GM18519 (cell line): ENCODE data around the gene PABPC1L.
"Not testable (repeated sequence)": the region's sequence is repeated elsewhere in the genome, so short reads cannot be mapped to it uniquely, and the experiment has no call there.

Experiments
- ATAC-seq: cut with Tn5 transposase; IDR thresholded peaks from one replicate; pipeline ENCODE4 v1.9.1; 2021; ENCODE audit warnings: mild to moderate bottlenecking, moderate library complexity; ENCODE audit not compliant: unreplicated experiment, low FRiP score

PABPC1L gene

DNA sequence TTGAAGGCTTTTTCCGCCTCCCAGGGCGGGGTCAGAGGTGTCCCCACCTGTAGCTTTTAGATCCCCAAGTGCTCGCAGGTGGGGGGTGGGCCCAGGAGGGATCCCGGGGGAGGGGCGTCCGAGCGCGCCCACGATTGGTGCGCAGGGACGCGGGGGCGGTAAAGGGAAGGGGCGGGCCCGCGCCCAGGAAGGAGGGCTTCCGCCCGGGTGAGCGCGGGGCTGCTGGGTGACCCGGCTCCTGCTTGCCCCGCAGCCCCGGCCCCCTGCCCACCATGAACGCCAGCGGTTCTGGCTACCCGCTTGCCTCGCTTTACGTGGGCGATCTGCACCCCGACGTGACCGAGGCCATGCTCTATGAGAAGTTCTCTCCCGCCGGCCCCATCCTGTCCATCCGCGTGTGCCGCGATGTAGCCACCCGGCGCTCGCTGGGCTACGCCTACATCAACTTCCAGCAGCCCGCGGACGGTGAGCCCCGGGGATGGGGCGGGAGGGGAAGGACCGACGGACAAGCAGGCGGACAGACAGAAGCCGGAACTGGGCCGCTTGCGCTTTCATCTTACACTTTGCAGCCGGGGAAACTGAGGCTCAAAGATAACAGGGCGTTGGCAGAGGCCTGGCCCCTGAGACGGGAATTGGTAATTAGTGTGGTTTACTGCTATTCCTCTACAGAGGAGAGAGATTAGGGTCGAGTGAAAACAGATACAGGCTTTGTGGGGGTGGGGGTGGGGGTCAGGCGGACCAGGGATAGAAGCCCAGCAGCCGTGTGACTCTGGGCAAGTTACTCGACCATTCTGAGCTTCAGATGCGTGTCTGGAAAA lies at the start of gene PABPC1L:
TSS of gene PABPC1L (plus strand) at position 189 of the 818 bp plus-strand sequence. CDS start at position 273, 84 bp downstream.
- no peak for ATAC-seq

DNA sequence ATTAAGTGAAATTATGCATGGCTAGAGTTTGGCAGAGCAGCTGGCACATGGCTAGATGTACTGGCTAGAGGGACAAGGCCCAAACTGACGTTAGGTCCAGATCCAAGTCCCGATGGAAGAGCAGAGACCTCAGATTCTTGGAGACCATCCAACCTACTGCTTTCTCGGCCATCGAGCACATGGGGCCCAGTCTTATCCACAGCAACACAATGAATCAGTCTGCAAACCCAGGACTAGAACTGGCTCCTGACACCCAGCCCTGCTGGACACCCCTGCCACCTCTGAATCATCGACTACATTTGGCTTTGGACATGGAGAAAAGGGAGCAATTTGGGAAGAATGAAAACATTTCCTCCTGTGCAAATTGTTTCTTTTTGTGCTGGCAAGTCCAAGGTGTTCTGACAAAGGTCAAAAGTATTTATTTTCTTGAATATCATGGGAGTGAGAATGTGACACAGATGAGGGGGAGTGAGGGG lies 48.3 kb upstream of the PABPC1L start:
- ATAC-seq = no peak

DNA sequence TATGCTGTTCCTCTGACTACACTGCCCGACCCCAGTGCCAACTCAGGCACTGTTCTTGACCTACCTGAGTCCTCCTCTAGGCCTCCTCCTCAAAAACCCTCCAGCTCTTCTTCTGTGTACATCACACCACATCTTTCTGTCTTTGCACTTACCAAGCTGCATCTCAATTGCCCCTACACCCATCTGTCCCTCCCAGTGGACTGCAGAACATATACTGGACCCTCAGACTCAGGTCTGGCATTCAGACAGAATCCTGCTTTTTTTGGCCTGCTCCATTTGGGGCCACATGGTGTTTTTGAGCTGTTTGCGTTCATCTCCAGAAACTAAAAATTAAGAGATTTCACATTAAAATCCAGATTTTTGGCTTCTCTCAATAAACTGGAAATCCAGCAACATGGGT lies 47.6 kb upstream of the PABPC1L start:
- no peak for ATAC-seq

DNA sequence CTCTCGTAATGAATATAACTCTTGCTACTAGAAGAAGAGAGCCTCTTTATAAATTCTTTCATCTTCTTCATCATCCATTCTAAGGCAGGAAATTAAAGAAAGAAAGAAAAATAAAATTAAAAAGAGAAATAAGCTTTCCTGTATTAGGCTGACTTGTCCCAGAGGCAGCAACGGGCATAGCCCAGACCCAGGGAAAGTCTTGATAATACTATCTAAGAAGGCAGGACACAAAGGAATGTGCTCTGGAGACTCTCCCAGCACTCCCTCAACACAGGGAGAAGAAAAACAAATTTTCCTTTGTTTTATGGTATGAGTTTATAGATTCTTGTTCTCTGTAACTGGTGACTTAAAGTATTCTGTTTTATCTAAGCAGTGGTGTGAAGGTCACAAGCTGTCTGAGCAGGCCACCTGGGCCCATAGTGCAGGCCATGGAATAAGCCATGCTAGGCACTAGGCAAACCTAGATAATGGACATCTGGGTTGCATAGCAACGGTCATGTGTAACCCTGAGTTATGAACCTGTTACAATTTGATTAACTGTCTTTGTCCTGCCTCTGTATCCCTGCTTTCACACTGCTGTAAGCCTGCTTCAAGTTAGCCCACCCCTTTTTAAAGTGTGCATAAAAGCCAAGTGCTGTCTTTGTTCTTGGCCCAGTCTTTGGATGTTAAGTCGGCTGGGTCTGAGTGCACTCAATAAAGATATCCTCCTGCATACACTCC lies 46.3 kb upstream of the PABPC1L start:
- not testable (repeated sequence) for ATAC-seq

DNA sequence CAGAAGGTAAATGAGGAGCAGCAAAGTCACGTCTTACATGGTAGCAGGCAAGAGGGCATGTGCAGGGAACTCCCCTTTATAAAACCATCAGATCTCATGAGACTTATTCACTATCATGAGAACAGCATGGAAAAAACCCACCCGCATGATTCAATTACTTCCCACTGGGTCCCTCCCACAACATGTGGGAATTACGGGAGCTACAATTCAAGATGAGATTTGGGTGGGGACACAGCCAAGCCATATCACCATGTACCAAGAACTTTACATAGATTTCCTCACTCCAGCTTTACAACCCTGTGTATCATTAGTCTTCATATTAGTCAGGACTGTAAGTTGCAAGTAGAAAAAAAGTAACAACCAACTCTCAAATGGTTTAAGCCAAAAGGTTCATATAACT lies 45.4 kb upstream of the PABPC1L start:
- not testable (repeated sequence) for ATAC-seq

DNA sequence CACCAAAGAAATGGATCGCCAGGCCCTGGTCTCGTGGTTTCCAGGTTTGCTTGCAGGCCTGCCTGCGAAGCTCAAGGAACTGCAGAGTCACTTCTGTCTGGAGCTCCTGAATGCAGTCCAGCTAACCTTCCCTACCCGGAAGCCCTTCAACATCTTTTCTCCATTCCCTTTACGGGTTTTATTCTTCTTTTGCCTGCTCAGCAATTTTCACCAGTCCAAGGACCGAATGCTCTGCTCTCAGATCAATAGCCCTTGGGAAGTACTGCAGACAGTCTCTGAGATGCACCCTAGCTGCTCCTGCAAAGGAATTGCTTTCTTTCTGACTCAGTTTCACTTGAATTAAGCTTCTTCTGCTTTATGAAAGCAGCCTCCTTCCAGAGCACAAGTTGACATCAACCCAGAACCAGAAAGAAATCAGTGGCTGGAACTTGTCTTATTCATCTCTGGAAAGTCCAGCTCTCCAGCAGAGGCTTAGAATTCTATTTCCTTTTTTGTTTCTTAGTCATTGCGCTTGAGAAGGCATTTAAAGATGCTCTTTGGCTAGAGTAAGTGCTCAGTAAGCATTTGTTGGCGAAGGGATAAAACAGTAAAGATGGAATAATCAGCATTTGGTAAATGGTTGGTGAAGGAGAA lies 43.0 kb upstream of the PABPC1L start:
- ATAC-seq = no peak

DNA sequence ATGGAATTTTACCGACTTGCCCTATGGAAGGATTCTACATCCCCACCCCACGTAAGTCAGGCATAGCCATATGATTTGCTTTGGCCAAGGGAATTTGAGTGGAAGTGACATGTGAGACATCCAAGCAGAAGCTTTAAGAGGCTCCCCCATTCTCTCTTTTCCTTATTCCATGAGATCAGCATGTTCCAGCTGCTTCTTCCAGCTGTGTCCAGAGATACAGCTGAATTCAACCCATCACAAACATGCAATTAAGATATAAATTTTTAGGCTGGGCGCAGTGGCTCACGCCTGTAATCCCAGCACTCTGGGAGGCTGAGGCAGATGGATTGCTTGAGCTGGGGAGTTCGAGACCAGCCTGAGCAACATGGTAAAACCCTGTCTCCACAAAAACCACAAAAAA lies 40.4 kb upstream of the PABPC1L start:
- ATAC-seq = no peak

DNA sequence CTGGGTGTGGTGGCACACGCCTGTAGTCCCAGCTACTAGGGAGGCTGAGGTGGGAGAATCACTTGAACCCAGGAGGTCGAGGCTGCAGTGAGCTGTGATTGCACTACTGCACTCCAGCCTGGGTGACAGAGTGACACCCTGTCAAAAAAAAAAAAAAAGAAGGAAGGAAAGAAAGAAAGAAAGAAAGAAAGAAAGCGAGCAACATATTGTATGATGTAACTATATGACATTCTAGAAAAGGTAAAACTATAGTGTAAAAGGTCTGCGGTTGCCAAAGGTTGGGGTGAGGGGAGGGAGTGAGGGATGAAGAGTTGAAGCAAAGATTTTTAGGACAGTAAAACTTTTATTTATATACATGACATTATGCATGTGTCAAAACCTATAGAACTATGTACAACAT lies 27.5 kb upstream of the PABPC1L start:
- not testable (repeated sequence) for ATAC-seq

DNA sequence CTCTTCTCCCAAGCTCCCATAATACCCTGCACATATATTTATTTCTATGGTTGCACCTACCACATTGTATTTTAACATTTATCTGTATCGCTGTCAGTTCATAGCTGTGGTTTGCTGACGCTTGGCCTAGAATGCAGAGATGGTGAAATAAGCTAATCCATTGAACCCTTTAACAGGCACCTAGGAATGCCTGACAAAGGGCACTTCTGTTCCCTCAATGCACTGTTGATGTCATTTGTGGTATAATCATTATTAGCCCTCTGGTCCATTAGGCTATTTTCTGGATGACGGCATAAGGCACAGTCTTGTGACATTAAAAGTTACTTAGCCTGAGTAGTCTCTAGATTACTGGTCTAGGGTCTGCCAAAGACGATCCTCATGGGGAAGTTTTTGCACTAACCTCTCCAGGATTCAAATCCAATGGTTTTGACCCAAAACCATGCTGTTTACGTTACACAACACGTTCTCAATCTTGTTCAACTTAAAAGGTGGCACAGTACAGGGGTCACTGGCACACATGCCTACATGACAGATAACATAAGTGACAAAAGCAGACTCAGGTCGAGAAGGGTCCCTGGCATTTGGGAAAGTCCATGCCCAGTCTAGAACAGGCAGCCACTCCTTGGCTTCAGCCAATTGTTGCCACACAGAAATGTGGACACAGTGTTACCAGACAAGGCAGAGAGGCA lies 26.5 kb upstream of the PABPC1L start:
- ATAC-seq = no peak

DNA sequence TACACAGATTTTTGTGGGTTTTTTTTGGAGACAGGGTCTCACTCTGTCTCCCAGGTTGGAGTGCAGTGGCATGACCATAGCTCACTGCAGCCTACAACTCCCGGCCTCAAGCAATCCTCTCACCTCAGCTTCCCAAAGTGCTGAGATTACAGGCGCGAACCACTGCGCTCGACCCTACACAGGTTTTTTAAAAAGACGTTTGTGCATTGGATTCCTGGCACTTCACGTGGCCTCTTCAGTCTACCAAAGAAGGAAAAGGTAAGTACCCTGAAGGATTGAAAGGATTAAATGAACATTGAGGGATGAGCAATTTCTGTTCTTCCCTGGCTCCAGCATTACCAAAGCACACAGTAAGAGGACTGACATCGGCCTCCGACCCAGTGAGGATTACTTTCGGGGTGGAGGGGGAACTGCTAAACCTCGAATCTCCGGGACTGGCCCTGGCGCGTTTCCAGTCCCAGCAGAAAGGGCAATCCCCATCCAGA lies 24.9 kb upstream of the PABPC1L start:
- peak; percentile 12 for ATAC-seq

DNA sequence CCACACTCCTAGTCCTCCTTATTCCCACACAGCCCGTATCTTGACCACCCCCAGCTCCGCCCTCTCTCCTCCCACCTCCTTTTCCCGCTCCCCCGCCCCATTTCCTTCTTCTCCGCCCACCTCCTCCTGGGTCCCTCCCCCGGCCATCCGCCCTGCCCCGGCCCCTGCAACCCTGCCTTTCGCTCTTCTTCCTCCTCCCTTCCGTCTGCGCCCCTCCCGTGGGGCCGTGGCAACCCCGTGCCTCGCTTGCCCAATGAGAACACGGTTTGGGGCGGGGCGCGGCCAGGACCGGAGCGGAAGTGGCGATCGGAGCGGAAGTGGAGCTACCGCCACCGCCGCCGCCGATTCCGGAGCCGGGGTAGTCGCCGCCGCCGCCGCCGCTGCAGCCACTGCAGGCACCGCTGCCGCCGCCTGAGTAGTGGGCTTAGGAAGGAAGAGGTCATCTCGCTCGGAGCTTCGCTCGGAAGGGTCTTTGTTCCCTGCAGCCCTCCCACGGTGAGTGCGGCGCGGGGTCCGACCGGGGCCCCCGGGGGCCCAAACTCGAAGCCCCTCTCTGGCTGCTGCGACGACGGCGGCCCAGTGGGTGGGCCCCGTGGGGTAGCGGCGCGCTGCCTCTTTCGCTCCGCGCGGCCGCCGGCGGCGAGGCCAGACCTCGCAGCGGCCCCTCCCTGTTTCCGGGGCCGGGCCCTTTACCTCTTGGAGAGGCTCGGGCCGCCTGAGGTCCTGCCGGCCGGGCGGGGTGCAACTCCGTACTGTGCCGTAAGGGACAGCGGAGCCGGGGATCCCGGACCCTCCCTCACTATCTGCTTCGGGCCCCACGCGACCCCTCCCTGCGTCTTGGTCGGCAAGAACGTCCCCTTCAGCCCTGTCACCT lies 24.2 kb upstream of the PABPC1L start, which contains the start of gene YWHAB:
TSS of gene YWHAB (plus strand) at position 314 of the 874 bp plus-strand sequence. CDS start 15,829 bp downstream, outside the sequence.
- peak; percentile 68 for ATAC-seq

DNA sequence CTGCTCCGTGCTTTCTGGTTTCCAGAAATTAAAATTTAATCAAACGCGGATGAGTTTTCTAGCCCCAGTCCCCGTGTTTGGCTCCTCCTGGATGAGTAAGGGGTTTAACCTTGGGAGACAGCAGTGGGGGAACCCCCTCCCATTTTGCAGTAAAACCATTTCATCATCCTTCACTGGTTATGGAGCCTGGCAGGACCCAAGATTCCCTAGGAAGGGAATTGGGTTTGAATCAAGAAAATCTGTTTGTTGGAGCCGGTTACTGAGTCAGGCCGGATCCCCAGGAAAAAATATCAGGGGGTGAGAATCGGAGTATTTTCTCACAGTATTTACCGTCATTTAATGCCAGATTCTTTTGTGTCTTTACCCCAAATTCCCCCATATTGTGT lies 23.6 kb upstream of the PABPC1L start:
- ATAC-seq = no peak

DNA sequence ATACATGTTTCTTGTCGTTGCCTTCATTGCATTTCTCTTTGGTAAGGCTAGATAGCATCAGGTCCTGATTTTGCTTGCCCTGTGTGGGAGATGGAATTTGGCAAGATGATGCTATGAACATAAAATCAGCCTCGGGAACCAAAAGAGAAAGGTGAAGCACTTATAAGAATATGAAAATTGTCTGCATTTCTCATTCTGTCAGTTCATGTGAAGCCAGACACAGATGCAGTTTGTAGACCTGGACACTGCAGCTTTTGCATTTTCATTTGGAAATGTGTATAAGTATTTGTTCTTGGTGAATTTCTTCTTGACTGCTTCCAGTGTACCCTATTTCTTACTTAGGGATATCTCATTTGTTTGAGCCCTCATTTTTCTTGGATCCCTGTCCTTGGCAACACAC lies 23.0 kb upstream of the PABPC1L start:
- ATAC-seq = no peak

DNA sequence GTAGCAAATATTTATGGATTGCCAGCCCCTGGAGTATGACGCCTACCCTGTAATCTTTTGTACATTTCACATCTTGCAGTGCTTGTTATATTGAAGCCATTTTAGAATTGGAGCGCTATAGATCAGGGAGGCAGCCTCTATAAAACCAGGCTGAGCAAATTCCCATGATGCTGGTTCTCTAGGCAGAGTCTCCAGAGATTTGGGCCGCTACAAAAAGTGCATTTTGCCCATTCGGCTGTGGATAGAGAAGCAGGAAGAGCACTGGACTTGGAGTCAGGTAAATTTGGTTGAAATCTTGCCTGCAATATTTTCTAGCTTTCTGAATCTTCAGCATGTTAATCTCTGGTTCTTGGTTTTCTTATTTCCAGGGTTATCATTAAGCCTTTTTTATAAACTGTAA lies 22.4 kb upstream of the PABPC1L start:
- no peak for ATAC-seq

DNA sequence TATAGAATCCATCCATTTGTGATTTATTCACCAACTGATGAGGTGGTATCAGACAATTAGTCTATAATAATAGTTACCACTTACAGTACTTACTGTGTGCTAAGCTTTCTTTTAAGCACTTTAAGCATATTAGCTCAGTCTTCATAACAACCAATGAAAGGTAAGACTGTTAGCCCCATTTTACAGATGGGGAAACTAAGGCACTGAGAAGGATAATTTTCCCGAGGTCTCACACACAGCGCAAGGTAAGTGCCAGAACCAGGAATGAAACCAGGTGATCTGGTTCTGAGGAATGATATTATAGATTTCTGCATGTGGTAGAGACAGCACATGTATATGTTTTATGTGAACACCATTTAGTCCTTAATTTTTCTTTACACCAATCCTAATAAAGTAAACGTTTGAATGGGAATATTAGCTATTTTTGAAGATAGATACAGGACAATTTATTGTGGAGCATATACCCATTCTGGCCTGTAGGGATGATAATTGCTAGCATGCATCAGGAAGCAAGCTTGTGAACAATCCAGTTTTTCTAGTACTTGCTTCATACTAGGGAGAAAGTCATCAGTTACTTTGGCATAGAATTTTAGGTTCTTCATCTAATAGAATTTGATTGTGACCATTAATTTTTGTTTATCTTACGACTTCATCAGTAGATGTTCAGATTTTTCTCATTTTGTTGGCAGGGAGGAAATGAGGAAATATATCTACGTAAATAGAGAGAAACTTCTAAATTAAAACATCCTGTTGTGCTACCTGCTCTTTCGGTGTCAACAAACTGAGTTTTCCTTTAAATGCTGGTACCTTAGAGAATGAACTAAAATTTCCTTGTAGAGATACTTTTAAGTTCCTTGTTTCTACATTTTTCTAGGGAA lies 21.4 kb upstream of the PABPC1L start:
- ATAC-seq = no peak

DNA sequence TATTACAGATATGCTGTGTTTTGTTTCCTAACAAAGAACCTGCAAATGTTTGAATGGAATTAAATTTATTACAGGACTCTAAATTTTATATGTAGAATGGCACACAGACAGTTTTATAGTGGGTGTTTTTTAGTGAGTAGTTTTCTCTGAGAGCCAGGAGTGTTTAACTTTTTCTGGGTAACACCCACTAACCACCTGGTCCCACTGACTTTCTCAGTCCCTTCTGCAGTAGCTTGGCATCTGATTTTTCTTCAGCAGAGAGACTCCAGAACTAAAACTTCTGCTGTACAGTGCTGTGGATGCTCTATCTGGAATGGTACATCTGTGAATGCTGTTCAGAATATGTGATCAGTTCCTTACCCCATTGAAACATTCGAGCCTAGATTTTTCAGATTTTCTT lies 18.0 kb upstream of the PABPC1L start:
- no peak for ATAC-seq

DNA sequence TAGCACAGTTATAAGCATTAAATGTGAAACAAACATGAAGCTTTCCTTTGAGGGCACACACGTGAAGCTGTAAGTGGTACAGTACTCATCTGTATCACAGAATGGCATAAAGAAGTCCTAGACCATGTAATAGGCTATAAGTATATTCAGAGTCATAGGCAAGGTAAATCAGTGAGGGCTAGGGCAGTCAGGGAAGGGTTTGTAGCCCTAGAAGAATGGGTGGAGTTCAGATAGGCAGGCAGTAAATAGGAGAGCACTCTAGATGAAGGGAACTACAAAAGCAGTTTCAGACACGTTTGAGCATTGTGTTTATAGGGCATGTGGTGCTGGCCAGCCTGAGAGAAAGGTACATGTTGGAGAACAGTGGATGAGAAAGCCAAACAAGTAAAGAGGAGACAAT lies 14.9 kb upstream of the PABPC1L start:
- ATAC-seq = no peak

DNA sequence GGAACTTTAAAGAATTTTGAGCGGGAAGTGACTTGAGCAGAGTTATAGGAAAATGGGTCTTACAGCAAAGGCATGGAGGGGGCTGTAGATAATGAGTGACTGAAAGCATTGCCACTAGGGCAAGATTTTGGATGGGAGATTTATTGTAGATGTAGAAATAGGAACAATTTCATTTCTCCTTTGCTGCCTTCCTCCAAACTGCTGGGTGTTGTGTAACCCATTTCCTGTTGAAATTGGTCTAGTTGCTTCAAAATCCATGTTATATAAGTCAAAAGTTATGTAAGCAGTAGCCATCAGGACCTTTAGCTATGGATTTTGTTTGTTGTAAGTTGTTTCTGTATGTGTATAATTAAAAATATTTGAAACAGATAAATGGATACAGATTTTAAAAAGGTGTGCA lies 13.3 kb upstream of the PABPC1L start:
- ATAC-seq = no peak

DNA sequence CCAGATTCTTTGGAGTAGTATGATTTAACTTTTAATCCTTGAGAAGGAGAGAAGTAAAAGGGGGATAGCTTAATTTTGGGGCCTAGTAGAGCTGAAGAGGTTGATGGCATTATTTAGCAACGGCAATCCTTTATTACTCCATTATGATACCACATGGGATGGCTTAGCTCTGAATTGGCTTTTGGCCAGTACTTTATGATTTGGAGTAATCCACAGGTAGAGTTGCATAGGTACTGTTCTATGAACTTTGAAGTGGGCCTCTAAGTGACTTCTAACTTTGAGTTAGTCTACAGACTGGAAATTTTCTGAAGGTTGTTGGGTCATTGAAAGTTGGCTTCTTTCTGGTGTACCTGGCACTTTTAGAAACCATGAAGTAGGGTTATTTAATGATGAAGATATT lies 12.7 kb upstream of the PABPC1L start:
- ATAC-seq = no peak
